Activated T-cell treated with anti-CD3 and anti-CD28 coated beads, Interleukin-2, amount 50 U/mL, for 4 hours (primary cell): Measurements from ENCODE around the gene FOXP4. TPM values are rescaled to one million over a fixed set of nuclear protein-coding genes. Genes with fewer than 3 reads are reported as not detected.
A peak's percentile ranks its signal among the peaks of the same experiment; 100 is the strongest.

Source experiments
- ATAC-seq, 2 donors: fragments of 200-7000 bp; cut with Tn5 transposase; one replicate each; pipeline ENCODE4 v1.10.0; 2021
- DNase-seq: peaks from one replicate; pipeline ENCODE4 v3.0.0-alpha.2; 2020
- H3K27me3 Mint-ChIP-seq: one replicate; pipeline ENCODE4 v1.8.0; 2021; ENCODE audit warnings: low read depth, mixed read lengths
- H3K36me3 Mint-ChIP-seq: one replicate; pipeline ENCODE4 v1.8.0; 2022; ENCODE audit warnings: mixed read lengths; ENCODE audit not compliant: insufficient read depth
- H3K4me1 Mint-ChIP-seq: one replicate; pipeline ENCODE4 v1.8.0; 2021; ENCODE audit warnings: low read depth, mixed read lengths
- H3K4me3 Mint-ChIP-seq: one replicate; pipeline ENCODE4 v1.8.0; 2021; ENCODE audit warnings: mild to moderate bottlenecking, moderate library complexity, mixed read lengths
- H3K9me3 Mint-ChIP-seq: one replicate; pipeline ENCODE4 v1.8.0; 2021; ENCODE audit warnings: mixed read lengths
- total RNA-seq, 3 donors: library from RNA; stranded (reverse); gene quantifications; one replicate each; pipeline ENCODE4 v1.2.1, GENCODE V29; 2021

FOXP4 gene
- total RNA-seq, 3 donors from 2014 or later, result 23.0 to 38.6 (median 28.2) TPM

- no peaks in the 10 kb centered on the region for H3K27me3 Mint-ChIP-seq
- H3K4me1 Mint-ChIP-seq, result peaks cover 19% of the 10 kb centered on the region
- H3K4me3 Mint-ChIP-seq, result peak overlapping the region; percentile 84
- H3K9me3 Mint-ChIP-seq, result no peaks in the 10 kb centered on the region
- DNase-seq (no peak), ATAC-seq (no peak)
- peaks cover 9% of the 10 kb centered on the region for H3K36me3 Mint-ChIP-seq
Observed at GRCh38 chr6:41561416-41561815, 15.2 kb downstream of the FOXP4 start.

GRCh38 chr6:41561931-41562911 is 16.0 kb downstream of the FOXP4 start:
- Mint-ChIP-seq H3K9me3 (no peaks in the 10 kb centered on the region), H3K27me3 (no peaks in the 10 kb centered on the region), H3K4me3 (no peak overlapping the region), H3K4me1 (peaks cover 19% of the 10 kb centered on the region), H3K36me3 (peaks cover 9% of the 10 kb centered on the region)
- no peak for DNase-seq
- ATAC-seq, result no peak

DNA sequence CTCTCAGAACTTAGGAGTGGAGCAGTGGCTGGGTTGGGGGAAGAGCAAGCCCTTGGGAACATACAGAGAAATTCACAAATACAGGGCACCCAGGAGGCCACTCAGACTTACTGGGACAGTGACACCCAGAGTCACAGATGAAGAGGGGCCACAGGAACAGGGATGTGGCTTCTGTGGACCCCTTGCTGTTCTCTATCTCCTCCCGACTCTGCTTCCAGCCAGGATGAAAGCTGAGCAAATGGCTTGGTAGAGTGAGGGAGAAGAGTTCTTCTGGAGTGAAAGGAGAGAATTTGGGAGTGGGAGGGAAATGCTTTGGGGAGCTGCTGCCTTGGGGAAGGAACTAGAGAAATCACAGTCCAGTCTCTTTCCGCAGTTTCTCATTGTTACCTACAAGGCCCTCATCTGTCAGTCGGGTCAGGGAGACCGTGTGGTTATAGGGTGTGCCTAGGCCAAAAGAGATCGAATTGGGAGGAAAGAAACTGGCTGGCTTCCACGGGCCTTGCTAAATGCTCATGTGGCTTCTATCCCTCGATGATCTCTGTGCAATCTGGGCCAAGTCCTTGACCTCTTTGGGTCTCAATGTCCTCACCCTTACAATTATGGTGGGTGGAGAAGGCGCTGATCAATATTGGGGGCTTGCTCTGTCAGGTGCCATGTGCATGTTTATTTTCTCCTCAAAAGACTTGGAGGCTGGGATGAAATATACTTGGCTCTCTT is 17.0 kb downstream of the FOXP4 start:
- Mint-ChIP-seq H3K4me3 (no peak overlapping the region), H3K4me1 (peaks cover 19% of the 10 kb centered on the region), H3K27me3 (no peaks in the 10 kb centered on the region), H3K9me3 (no peaks in the 10 kb centered on the region), H3K36me3 (peaks cover 12% of the 10 kb centered on the region)
- no peak for ATAC-seq
- DNase-seq, result no peak

GRCh38 chr6:41564448-41565142 is 18.4 kb downstream of the FOXP4 start:
- no peak for ATAC-seq
- Mint-ChIP-seq H3K27me3 (no peaks in the 10 kb centered on the region), H3K9me3 (no peaks in the 10 kb centered on the region), H3K36me3 (peaks cover 12% of the 10 kb centered on the region), H3K4me3 (no peak overlapping the region), H3K4me1 (peaks cover 16% of the 10 kb centered on the region)
- no peak for DNase-seq

DNA sequence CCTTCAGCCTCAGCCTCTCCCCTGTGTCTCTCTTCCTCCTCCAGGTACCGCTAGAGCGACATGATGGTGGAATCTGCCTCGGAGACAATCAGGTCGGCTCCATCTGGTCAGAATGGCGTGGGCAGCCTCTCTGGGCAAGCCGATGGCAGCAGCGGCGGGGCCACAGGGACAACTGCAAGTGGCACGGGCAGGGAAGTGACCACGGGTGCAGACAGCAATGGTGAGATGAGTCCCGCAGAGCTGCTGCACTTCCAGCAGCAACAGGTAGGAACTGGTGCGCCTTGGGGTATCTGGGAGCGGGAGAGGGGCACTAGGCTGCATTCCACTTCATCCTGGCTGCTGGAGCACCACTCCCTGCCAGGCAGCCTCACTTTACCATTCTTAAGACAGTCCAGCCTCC is 19.5 kb downstream of the FOXP4 start:
- Mint-ChIP-seq H3K9me3 (no peaks in the 10 kb centered on the region), H3K36me3 (peaks cover 12% of the 10 kb centered on the region), H3K27me3 (no peaks in the 10 kb centered on the region), H3K4me3 (no peak overlapping the region), H3K4me1 (peaks cover 7% of the 10 kb centered on the region)
- ATAC-seq (no peak), DNase-seq (no peak)

GRCh38 chr6:41566961-41567360 is 20.8 kb downstream of the FOXP4 start:
- DNase-seq, result no peak
- Mint-ChIP-seq H3K36me3 (peaks cover 16% of the 10 kb centered on the region), H3K27me3 (no peaks in the 10 kb centered on the region), H3K4me1 (peaks cover 9% of the 10 kb centered on the region), H3K9me3 (no peaks in the 10 kb centered on the region), H3K4me3 (no peak overlapping the region)
- no peak for ATAC-seq

- DNase-seq (no peak), ATAC-seq (no peak)
- Mint-ChIP-seq H3K36me3 (peaks cover 18% of the 10 kb centered on the region), H3K27me3 (no peaks in the 10 kb centered on the region), H3K9me3 (no peaks in the 10 kb centered on the region), H3K4me3 (no peak overlapping the region), H3K4me1 (peaks cover 9% of the 10 kb centered on the region)
Observed at GRCh38 chr6:41567684-41568083, 21.5 kb downstream of the FOXP4 start.

- H3K4me3 Mint-ChIP-seq, result no peak overlapping the region
- H3K9me3 Mint-ChIP-seq, result no peaks in the 10 kb centered on the region
- peaks cover 23% of the 10 kb centered on the region for H3K36me3 Mint-ChIP-seq
- ATAC-seq, result no peak
- no peaks in the 10 kb centered on the region for H3K27me3 Mint-ChIP-seq
- no peak for DNase-seq
- peaks cover 9% of the 10 kb centered on the region for H3K4me1 Mint-ChIP-seq
Observed at GRCh38 chr6:41568202-41568584, 22.0 kb downstream of the FOXP4 start.

GRCh38 chr6:41568585-41569384 is 22.6 kb downstream of the FOXP4 start:
- Mint-ChIP-seq H3K4me1 (peaks cover 9% of the 10 kb centered on the region), H3K36me3 (peaks cover 23% of the 10 kb centered on the region), H3K4me3 (no peak overlapping the region), H3K9me3 (no peaks in the 10 kb centered on the region), H3K27me3 (no peaks in the 10 kb centered on the region)
- ATAC-seq (no peak), DNase-seq (no peak)

DNA sequence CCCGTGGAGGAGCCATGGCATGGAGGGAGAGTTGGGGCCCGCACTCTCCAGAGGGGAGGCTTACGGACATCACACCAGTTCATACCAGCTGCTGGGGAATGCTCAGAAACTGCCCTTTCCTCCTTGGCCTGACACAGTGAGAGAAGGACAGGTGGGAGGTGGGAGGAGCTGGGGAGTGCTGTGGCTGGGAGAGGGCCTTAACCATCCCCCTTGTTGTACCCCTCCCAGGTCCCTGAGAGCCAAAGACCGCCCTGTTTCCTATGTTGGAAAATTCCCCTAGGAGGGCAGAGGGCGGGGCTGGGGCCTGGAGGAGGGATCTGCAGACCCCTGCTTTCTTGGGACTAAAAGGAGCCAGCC is 24.1 kb downstream of the FOXP4 start:
- DNase-seq (no peak), ATAC-seq (no peak)
- Mint-ChIP-seq H3K4me3 (no peak overlapping the region), H3K36me3 (peaks cover 23% of the 10 kb centered on the region), H3K4me1 (peaks cover 9% of the 10 kb centered on the region), H3K27me3 (no peaks in the 10 kb centered on the region), H3K9me3 (no peaks in the 10 kb centered on the region)

- Mint-ChIP-seq H3K9me3 (no peaks in the 10 kb centered on the region), H3K27me3 (no peaks in the 10 kb centered on the region), H3K4me1 (peaks cover 9% of the 10 kb centered on the region), H3K36me3 (peaks cover 15% of the 10 kb centered on the region), H3K4me3 (no peak overlapping the region)
- ATAC-seq, result peak; percentile 56 to 60
- no peak for DNase-seq
Observed at GRCh38 chr6:41571021-41571780, 25.0 kb downstream of the FOXP4 start.

DNA sequence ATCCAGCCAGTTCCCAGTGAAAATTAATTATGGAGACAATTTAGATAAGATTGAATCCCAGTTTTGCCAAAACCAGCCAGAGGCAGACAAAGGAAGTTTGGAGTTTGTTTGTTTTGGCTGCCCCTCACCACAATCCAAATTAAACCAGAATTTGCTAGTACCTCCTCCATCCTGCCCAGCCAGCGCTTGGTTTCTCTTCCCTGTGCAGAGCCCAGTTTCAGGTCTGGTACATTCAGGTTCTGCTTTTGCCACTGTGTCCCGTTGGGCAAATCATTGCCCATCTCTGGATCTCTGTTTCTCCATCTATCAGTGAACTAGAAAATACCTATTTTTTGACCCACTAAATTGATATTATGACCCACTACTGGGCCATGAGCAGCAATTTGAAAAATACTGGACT is 26.4 kb downstream of the FOXP4 start:
- no peak overlapping the region for H3K4me3 Mint-ChIP-seq
- H3K27me3 Mint-ChIP-seq, result no peaks in the 10 kb centered on the region
- H3K36me3 Mint-ChIP-seq, result peaks cover 15% of the 10 kb centered on the region
- DNase-seq (no peak), ATAC-seq (no peak)
- no peaks in the 10 kb centered on the region for H3K9me3 Mint-ChIP-seq
- peaks cover 9% of the 10 kb centered on the region for H3K4me1 Mint-ChIP-seq

GRCh38 chr6:41573276-41573675 is 27.1 kb downstream of the FOXP4 start:
- Mint-ChIP-seq H3K36me3 (peaks cover 16% of the 10 kb centered on the region), H3K9me3 (no peaks in the 10 kb centered on the region), H3K4me3 (no peak overlapping the region), H3K27me3 (no peaks in the 10 kb centered on the region), H3K4me1 (peaks cover 9% of the 10 kb centered on the region)
- ATAC-seq (no peak), DNase-seq (no peak)
